Activated effector memory CD4-positive, alpha-beta T cell treated with anti-CD3 and anti-CD28 coated beads, Interleukin-2, amount 50 U/mL, for 16 hours (primary cell): ENCODE data around the gene TBR1.

ENCODE experiments used
- DNase-seq: peaks from one replicate; pipeline ENCODE4 v3.0.0-alpha.2; 2020

The TBR1 gene

GRCh38 chr2:161415987-161416707 lies at the start of gene TBR1:
Gene TBR1, plus strand, starts transcription at chr2:161416297. Its CDS starts 114 bp downstream, at chr2:161416411.
- no peak for DNase-seq

- no peak for DNase-seq
These were observed 48.4 kb upstream of the TBR1 start for GRCh38 chr2:161367675-161368074.

- no peak for DNase-seq
These were observed 46.8 kb upstream of the TBR1 start for GRCh38 chr2:161369311-161369710.

GRCh38 chr2:161370981-161371380 lies 45.1 kb upstream of the TBR1 start:
- no peak for DNase-seq

GRCh38 chr2:161371869-161372268 lies 44.2 kb upstream of the TBR1 start:
- no peak for DNase-seq

GRCh38 chr2:161373942-161374341 lies 42.2 kb upstream of the TBR1 start:
- no peak for DNase-seq

- no peak for DNase-seq
These were observed 41.7 kb upstream of the TBR1 start for GRCh38 chr2:161374446-161374845.

GRCh38 chr2:161379740-161380139 lies 36.4 kb upstream of the TBR1 start:
- DNase-seq: no peak

GRCh38 chr2:161381546-161381945 lies 34.6 kb upstream of the TBR1 start:
- DNase-seq: no peak

- no peak for DNase-seq
These were observed 33.4 kb upstream of the TBR1 start for GRCh38 chr2:161382747-161383146.

GRCh38 chr2:161384864-161385263 lies 31.2 kb upstream of the TBR1 start:
- no peak for DNase-seq

- no peak for DNase-seq
These were observed 29.8 kb upstream of the TBR1 start for GRCh38 chr2:161386228-161386824.

GRCh38 chr2:161388146-161388779 lies 27.8 kb upstream of the TBR1 start:
- no peak for DNase-seq

GRCh38 chr2:161391737-161392506 lies 24.2 kb upstream of the TBR1 start:
- no peak for DNase-seq

- DNase-seq: no peak
These were observed 16.0 kb upstream of the TBR1 start for GRCh38 chr2:161400076-161400475.

GRCh38 chr2:161402297-161402696 lies 13.8 kb upstream of the TBR1 start:
- no peak for DNase-seq

- DNase-seq: no peak
These were observed 9.8 kb upstream of the TBR1 start for GRCh38 chr2:161406316-161406715.

- no peak for DNase-seq
These were observed 8.5 kb upstream of the TBR1 start for GRCh38 chr2:161407597-161407996.

GRCh38 chr2:161409308-161409907 lies 6.7 kb upstream of the TBR1 start:
- DNase-seq: no peak

GRCh38 chr2:161412346-161412745 lies 3.8 kb upstream of the TBR1 start:
- DNase-seq: no peak

- DNase-seq: no peak
These were observed 1.8 kb upstream of the TBR1 start for GRCh38 chr2:161414042-161415033.
